Measurements from ENCODE around the gene DMKN.

DNA sequence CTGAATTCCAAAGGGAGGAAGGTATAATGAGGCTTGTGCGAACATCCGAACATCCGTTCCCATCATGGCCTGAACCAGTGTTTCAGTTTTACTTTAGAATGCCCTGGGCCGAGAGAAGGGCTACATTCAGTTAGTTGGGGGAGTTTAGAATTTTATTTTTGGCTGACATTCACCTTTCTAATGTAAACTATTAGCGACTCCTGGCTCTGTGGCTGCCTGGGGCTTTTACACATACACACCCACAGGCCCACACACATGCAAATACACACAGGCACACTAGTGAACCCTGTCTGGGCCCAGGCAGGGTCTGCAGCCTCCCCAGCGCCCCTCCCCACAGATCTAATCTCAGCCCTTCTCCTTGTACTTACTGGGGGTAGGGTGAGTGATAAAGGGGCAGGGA lies 25.9 kb upstream of the DMKN start:
- TF ChIP-seq, protein P1, sequence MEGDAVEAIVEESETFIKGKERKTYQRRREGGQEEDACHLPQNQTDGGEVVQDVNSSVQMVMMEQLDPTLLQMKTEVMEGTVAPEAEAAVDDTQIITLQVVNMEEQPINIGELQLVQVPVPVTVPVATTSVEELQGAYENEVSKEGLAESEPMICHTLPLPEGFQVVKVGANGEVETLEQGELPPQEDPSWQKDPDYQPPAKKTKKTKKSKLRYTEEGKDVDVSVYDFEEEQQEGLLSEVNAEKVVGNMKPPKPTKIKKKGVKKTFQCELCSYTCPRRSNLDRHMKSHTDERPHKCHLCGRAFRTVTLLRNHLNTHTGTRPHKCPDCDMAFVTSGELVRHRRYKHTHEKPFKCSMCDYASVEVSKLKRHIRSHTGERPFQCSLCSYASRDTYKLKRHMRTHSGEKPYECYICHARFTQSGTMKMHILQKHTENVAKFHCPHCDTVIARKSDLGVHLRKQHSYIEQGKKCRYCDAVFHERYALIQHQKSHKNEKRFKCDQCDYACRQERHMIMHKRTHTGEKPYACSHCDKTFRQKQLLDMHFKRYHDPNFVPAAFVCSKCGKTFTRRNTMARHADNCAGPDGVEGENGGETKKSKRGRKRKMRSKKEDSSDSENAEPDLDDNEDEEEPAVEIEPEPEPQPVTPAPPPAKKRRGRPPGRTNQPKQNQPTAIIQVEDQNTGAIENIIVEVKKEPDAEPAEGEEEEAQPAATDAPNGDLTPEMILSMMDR (IDR thresholded peaks at IDR 0.05; ENCODE audit: low read depth, low read length): no peak
- no peak for TF ChIP-seq EZH2phosphoT487 (IDR thresholded peaks at IDR 0.05; ENCODE audit: low read depth)

All from OCI-LY3 (cell line).